MM.1S (cell line): ENCODE results near the gene PPP2R2C.

Source experiments
- CTCF ChIP-seq: fragments of 300-600 bp; sonication (generic); IDR thresholded peaks from 2 replicates; pipeline ENCODE4 v1.5.1; 2016; ENCODE audit warnings: antibody characterized with exemption, low read length, mixed read lengths
- EZH2 ChIP-seq: fragments of 300-600 bp; sonication (generic); optimal IDR thresholded peaks from 2 replicates; pipeline ENCODE3; 2017; ENCODE audit warnings: low read depth, mild to moderate bottlenecking, antibody characterized with exemption, low read length, mixed read lengths

- TF ChIP-seq CTCF (no peak), EZH2 (no peak)
These were observed 1.0 kb upstream of the PPP2R2C start for GRCh38 chr4:6473264-6474052.
